Naive thymus-derived CD4-positive, alpha-beta T cell (primary cell): Measurements from ENCODE around the gene ENOX1. TPM values are rescaled to one million over a fixed set of nuclear protein-coding genes. Genes with fewer than 3 reads are reported as not detected.

Experiments
- ATAC-seq: fragments of 150-1000 bp; cut with Tn5 transposase; 2 replicates; pipeline ENCODE4 v1.10.0; 2021; ENCODE audit warnings: mild to moderate bottlenecking, moderate library complexity
- CTCF ChIA-PET: fragments of 350-600 bp; sonication (Branson Sonifier 250); formaldehyde crosslinking; loops from one replicate; lab custom pipeline; 2021; ENCODE audit warnings: antibody characterized with exemption; lab: Charles Lee
- POLR2A ChIA-PET: fragments of 350-600 bp; sonication (Branson Sonifier 250); formaldehyde crosslinking; loops from one replicate; lab custom pipeline; 2021; ENCODE audit warnings: antibody characterized with exemption, inconsistent platforms; lab: Charles Lee
- DNase-seq, 9 donors: peaks; one replicate each; pipeline versions ENCODE4 v3.0.0 to v3.0.0-alpha.2; 2020 to 2022; ENCODE audit warnings: mixed read lengths in 1 of 9
- H3K27ac ChIP-seq: one replicate; pipeline ENCODE4 v1.7.0; 2013; ENCODE audit warnings: mild to moderate bottlenecking, low read depth, low read length, moderate library complexity
- H3K27me3 ChIP-seq, 2 donors: one replicate each; pipeline ENCODE4 v1.7.0; 2013; ENCODE audit warnings: low read length in 2 of 2, mild to moderate bottlenecking in 2 of 2, moderate library complexity in 2 of 2; ENCODE audit not compliant: control insufficient read depth in 2 of 2, insufficient read depth in 2 of 2
- H3K36me3 ChIP-seq, 3 experiments: 1 replicate in 2 of 3; 2 replicates in 1 of 3; pipeline ENCODE4 v1.7.0; 2013; ENCODE audit warnings: low read length in 3 of 3, mild to moderate bottlenecking in 3 of 3, moderate library complexity in 1 of 3; ENCODE audit not compliant: insufficient read depth in 3 of 3, control insufficient read depth in 2 of 3
- H3K4me1 ChIP-seq, 2 donors: one replicate each; pipeline ENCODE4 v1.7.0; 2013; ENCODE audit warnings: low read length in 2 of 2, mild to moderate bottlenecking in 2 of 2, moderate library complexity in 1 of 2; ENCODE audit not compliant: control insufficient read depth in 2 of 2, insufficient read depth in 2 of 2
- H3K4me3 ChIP-seq: 2 replicates; pipeline ENCODE4 v1.7.0; 2013; ENCODE audit warnings: mild to moderate bottlenecking, low read length
- H3K9me3 ChIP-seq, 3 experiments: 1 replicate in 2 of 3; 2 replicates in 1 of 3; pipeline ENCODE4 v1.7.0; 2013; ENCODE audit warnings: low read length in 3 of 3; ENCODE audit not compliant: control insufficient read depth in 2 of 3
- H3K27ac Mint-ChIP-seq, 9 donors: one replicate each; pipeline ENCODE4 v1.8.0; 2020 to 2022; ENCODE audit warnings: mixed read lengths in 9 of 9, mild to moderate bottlenecking in 8 of 9, moderate library complexity in 5 of 9, inconsistent platforms in 2 of 9
- H3K27me3 Mint-ChIP-seq, 5 donors: one replicate each; pipeline ENCODE4 v1.8.0; 2021 to 2022; ENCODE audit warnings: mixed read lengths in 5 of 5, mild to moderate bottlenecking in 1 of 5
- H3K36me3 Mint-ChIP-seq, 5 donors: one replicate each; pipeline ENCODE4 v1.8.0; 2020 to 2022; ENCODE audit warnings: mixed read lengths in 5 of 5, mild to moderate bottlenecking in 3 of 5, inconsistent platforms in 1 of 5
- H3K4me1 Mint-ChIP-seq, 7 donors: one replicate each; pipeline ENCODE4 v1.8.0; 2020 to 2022; ENCODE audit warnings: mixed read lengths in 7 of 7, mild to moderate bottlenecking in 3 of 7, inconsistent platforms in 1 of 7
- H3K4me3 Mint-ChIP-seq, 10 donors: one replicate each; pipeline ENCODE4 v1.8.0; 2020 to 2022; ENCODE audit warnings: mild to moderate bottlenecking in 10 of 10, mixed read lengths in 10 of 10, moderate library complexity in 6 of 10, inconsistent platforms in 2 of 10
- H3K9me3 Mint-ChIP-seq, 11 donors: one replicate each; pipeline ENCODE4 v1.8.0; 2020 to 2022; ENCODE audit warnings: mixed read lengths in 11 of 11, mild to moderate bottlenecking in 4 of 11, inconsistent platforms in 1 of 11, moderate library complexity in 1 of 11
- intact Hi-C, 2 donors: fragments of 100-400 bp; cut with micrococcal nuclease; formaldehyde crosslinking; loops; one replicate each; pipeline ENCODE4 v1.15.1; 2023
- polyA plus RNA-seq, 2 donors: library from polyadenylated mRNA; unstranded; fragments of 300-500 nt; fragmentation: Illumina TruSeq; gene quantifications; one replicate each; pipeline ENCODE4 v1.2.3, GENCODE V29; 2021
- total RNA-seq, 6 experiments: library from RNA in 5 of 6; stranded (reverse) in 5 of 6; gene quantifications; 1 replicate in 5 of 6; 2 replicates in 1 of 6; pipeline ENCODE4 v1.2.3 and lab custom pipeline; 2021 to 2026

The ENOX1 gene
- total and polyA plus RNA-seq, 7 experiments from 2014 or later: 0.17 TPM; not detected in 6

- Mint-ChIP-seq H3K36me3 (no peaks in the 10 kb centered on the region), H3K4me1 (no peaks in the 10 kb centered on the region), H3K9me3 (peaks cover 0 to 1% (median 0%) of the 10 kb centered on the region in 11 donors), H3K27me3 (peaks cover 0 to 24% (median 4%) of the 10 kb centered on the region in 5 donors), H3K27ac (no peak overlapping the region), H3K4me3 (no peak overlapping the region)
- ChIA-PET CTCF (no interaction called here), POLR2A (no interaction called here)
- Histone ChIP-seq H3K27ac (no peak overlapping the region), H3K4me1 (no peaks in the 10 kb centered on the region), H3K36me3 (no peaks in the 10 kb centered on the region), H3K4me3 (no peak overlapping the region), H3K27me3 (no peaks in the 10 kb centered on the region), H3K9me3 (no peaks in the 10 kb centered on the region)
- DNase-seq (no peak), ATAC-seq (no peak)
- intact Hi-C loops: no loop called here
Observed at GRCh38 chr13:43294412-43294811, 492.4 kb downstream of the ENOX1 start.

- no peaks in the 10 kb centered on the region for H3K36me3 Mint-ChIP-seq
- POLR2A ChIA-PET: no interaction called here
- Histone ChIP-seq H3K27me3 (no peaks in the 10 kb centered on the region), H3K36me3 (no peaks in the 10 kb centered on the region), H3K4me1 (no peaks in the 10 kb centered on the region), H3K9me3 (no peaks in the 10 kb centered on the region), H3K4me3 (no peak overlapping the region), H3K27ac (no peak overlapping the region)
- H3K27ac Mint-ChIP-seq: no peak overlapping the region
- H3K9me3 Mint-ChIP-seq: peaks cover 0 to 1% (median 0%) of the 10 kb centered on the region in 11 donors
- H3K4me1 Mint-ChIP-seq: no peaks in the 10 kb centered on the region
- H3K27me3 Mint-ChIP-seq: peaks cover 0 to 24% (median 2%) of the 10 kb centered on the region in 5 donors
- no peak overlapping the region for H3K4me3 Mint-ChIP-seq
- ATAC-seq (no peak), DNase-seq (no peak)
- intact Hi-C loops: no loop called here
- CTCF ChIA-PET: no interaction called here
Observed at GRCh38 chr13:43293986-43294385, 492.8 kb downstream of the ENOX1 start.

- Mint-ChIP-seq H3K9me3 (peaks cover 0 to 1% (median 0%) of the 10 kb centered on the region in 11 donors), H3K36me3 (no peaks in the 10 kb centered on the region), H3K27ac (no peak overlapping the region), H3K4me3 (no peak overlapping the region), H3K4me1 (no peaks in the 10 kb centered on the region), H3K27me3 (peaks cover 0 to 20% (median 4%) of the 10 kb centered on the region in 5 donors)
- Histone ChIP-seq H3K36me3 (no peaks in the 10 kb centered on the region), H3K9me3 (no peaks in the 10 kb centered on the region), H3K4me3 (no peak overlapping the region), H3K4me1 (no peaks in the 10 kb centered on the region), H3K27ac (no peak overlapping the region), H3K27me3 (no peaks in the 10 kb centered on the region)
- intact Hi-C loops: no loop called here
- ATAC-seq: no peak
- CTCF ChIA-PET: no interaction called here
- no peak for DNase-seq
- POLR2A ChIA-PET: no interaction called here
Observed at GRCh38 chr13:43293561-43293960, 493.2 kb downstream of the ENOX1 start.

DNA sequence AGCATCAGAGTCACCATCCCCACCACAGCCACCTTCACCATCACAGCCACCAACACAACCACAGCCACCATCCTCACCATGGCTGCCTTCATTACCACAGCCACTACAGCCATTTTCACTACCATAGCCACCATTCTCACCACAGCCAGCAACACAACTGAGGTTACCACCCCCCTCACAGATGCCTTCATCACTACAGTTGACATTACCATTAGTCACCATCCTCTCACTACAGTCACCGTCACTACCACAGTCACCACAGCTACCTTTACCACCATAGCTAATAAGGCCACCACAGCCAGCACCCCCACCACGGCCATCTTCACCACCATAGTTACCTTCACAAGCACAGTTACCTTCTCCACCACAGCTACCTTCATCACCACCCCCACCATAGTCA is 493.8 kb downstream of the ENOX1 start:
- Mint-ChIP-seq H3K9me3 (peaks cover 0 to 1% (median 0%) of the 10 kb centered on the region in 11 donors), H3K4me1 (no peaks in the 10 kb centered on the region), H3K4me3 (no peak overlapping the region), H3K27ac (no peak overlapping the region), H3K36me3 (no peaks in the 10 kb centered on the region), H3K27me3 (peaks cover 0 to 15% (median 5%) of the 10 kb centered on the region in 5 donors)
- CTCF ChIA-PET: no interaction called here
- Histone ChIP-seq H3K27me3 (no peaks in the 10 kb centered on the region), H3K36me3 (no peaks in the 10 kb centered on the region), H3K27ac (no peak overlapping the region), H3K4me3 (no peak overlapping the region), H3K9me3 (no peaks in the 10 kb centered on the region), H3K4me1 (no peaks in the 10 kb centered on the region)
- no peak for ATAC-seq
- no peak for DNase-seq
- intact Hi-C loops: no loop called here
- POLR2A ChIA-PET: no interaction called here

DNA sequence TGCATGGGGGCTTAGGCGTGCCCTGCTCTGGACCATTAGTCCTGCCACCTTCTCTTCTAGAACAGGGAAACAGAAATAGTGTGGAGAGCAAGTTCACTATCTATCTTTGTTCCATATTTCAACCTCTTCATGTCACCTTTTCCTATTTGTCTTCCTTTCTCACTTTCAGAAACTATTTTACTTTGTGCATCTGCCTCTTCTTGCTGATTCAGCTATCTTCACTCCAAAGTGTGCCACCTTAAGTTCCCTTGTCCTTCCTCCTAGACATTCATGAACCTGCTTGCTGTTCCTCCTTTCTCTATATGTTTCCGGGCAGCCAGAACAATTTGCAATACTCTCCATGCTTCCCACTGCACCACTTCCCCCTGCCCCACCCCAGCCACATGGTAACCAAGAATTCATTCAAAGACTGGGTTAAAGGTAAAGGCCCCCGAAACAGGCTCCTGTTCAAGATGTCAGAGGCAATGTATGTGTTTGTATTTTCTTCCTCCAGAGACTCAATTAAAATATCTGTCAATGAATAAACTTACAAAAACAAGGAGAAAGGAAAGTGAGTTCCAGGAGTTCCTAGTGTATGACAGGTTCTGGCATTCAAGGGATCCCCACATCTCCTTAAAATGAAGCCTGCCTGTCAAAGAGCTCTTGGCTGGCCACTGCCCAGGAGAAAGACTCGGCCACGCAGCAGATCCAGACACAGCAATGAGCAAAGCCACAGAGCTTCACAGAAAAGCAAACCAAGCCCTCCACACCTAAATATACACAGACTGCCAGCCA is 495.3 kb downstream of the ENOX1 start:
- H3K27ac ChIP-seq: no peak overlapping the region
- ATAC-seq (no peak), DNase-seq (no peak)
- no peak overlapping the region for H3K4me3 ChIP-seq
- Mint-ChIP-seq H3K4me3 (no peak overlapping the region), H3K4me1 (no peaks in the 10 kb centered on the region), H3K27ac (no peak overlapping the region), H3K36me3 (no peaks in the 10 kb centered on the region), H3K9me3 (peaks cover 0 to 1% (median 0%) of the 10 kb centered on the region in 11 donors), H3K27me3 (peaks cover 0 to 15% (median 5%) of the 10 kb centered on the region in 5 donors)
- intact Hi-C loops: no loop called here
- no peaks in the 10 kb centered on the region for H3K27me3 ChIP-seq
- H3K36me3 ChIP-seq: no peaks in the 10 kb centered on the region
- H3K4me1 ChIP-seq: no peaks in the 10 kb centered on the region
- POLR2A ChIA-PET: no interaction called here
- CTCF ChIA-PET: no interaction called here
- H3K9me3 ChIP-seq: no peaks in the 10 kb centered on the region

DNA sequence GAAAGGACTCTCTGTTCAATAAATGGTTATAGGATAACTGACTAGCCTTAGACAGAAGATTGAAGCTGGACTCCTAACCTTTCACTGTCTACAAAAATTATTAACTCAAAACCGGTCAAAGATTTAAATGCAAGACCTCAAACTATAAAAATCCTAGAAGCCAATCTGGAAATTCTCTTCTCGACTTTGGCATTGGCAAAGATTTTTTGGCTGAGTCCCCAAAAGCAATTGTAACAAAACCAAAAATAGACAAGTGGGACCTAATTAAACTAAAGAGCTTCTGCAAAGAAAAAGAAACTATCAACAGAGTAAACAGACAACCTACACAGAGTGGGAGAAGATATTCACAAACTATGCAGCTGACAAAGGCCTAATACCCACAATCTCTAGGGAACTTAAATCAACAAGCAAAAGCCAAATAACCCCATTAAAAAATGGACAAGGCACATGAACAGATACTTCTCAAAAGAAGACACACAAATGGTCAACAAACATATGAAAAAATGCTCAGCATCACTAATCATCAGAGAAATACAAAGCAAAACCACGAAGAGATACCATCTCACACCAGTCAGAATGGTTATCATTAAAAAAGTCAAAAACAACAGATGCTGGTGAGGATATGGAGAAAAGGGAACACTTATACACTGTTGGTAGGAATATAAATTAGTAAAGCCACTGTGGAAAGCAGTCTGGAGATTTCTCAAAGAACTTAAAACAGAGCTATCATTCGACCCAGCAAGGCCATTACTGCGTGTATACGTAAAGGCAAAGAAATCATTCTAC is 497.1 kb downstream of the ENOX1 start:
- H3K4me1 Mint-ChIP-seq: no peaks in the 10 kb centered on the region
- DNase-seq (no peak), ATAC-seq (no peak)
- H3K9me3 Mint-ChIP-seq: no peaks in the 10 kb centered on the region
- H3K27ac Mint-ChIP-seq: no peak overlapping the region
- ChIA-PET POLR2A (no interaction called here), CTCF (no interaction called here)
- peaks cover 2 to 15% (median 5%) of the 10 kb centered on the region in 5 donors for H3K27me3 Mint-ChIP-seq
- H3K4me1 ChIP-seq: no peaks in the 10 kb centered on the region
- H3K36me3 ChIP-seq: no peaks in the 10 kb centered on the region
- no peaks in the 10 kb centered on the region for H3K36me3 Mint-ChIP-seq
- H3K4me3 Mint-ChIP-seq: no peak overlapping the region
- intact Hi-C loops: no loop called here
- no peaks in the 10 kb centered on the region for H3K27me3 ChIP-seq
- H3K9me3 ChIP-seq: no peaks in the 10 kb centered on the region
- H3K27ac ChIP-seq: no peak overlapping the region
- no peak overlapping the region for H3K4me3 ChIP-seq
